GM21360 (cell line): Measurements from ENCODE around the gene GNL2.

ENCODE experiments used
- ATAC-seq: cut with Tn5 transposase; IDR thresholded peaks from one replicate; pipeline ENCODE4 v1.9.1; 2021; ENCODE audit warnings: mild to moderate bottlenecking, moderate library complexity; ENCODE audit not compliant: unreplicated experiment

GNL2 gene

DNA sequence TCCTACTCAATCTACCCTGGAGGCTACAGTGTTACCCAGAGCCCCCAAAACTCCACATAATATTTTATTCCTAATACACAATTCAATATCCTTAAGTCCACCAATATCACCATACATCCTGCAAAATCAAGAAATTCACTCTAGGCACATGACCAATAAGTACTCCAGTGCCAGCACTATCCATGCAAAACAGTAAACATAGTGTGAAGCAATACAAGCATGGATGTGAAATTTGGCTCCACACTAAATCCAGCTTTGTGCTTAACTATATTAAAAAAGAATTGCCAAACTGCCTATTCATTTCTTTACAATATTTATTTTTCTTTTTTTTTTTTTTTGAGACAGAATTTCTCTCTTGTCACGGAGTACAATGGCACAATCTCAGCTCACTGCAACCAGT lies 78.2 kb downstream of the GNL2 start:
- no peak for ATAC-seq
